Panc1 (cell line): ENCODE data around the gene KIR3DL2. TPM values are rescaled to one million over a fixed set of nuclear protein-coding genes. Genes with fewer than 3 reads are reported as not detected.
"Not testable (repeated sequence)": the region's sequence is repeated elsewhere in the genome, so short reads cannot be mapped to it uniquely, and the experiment has no call there.

Experiments used
- ATAC-seq: fragments of 200-7000 bp; cut with Tn5 transposase; 2 replicates; pipeline ENCODE4 v1.9.1; 2020; ENCODE audit warnings: mild to moderate bottlenecking, moderate library complexity
- BruUV-seq: library from RNA; stranded (reverse); fragments of 400-500 nt; replicated peaks from 2 replicates; lab custom pipeline; 2021; lab: Mats Ljungman, UMichigan
- CTCF ChIA-PET: fragments of 300-600 bp; sonication (Branson Sonifier 250); formaldehyde crosslinking; loops from one replicate; lab custom pipeline; 2022; ENCODE audit warnings: antibody characterized with exemption; lab: Charles Lee
- POLR2A ChIA-PET: fragments of 300-600 bp; sonication (Branson Sonifier 250); formaldehyde crosslinking; loops from one replicate; lab custom pipeline; 2022; ENCODE audit warnings: antibody characterized with exemption; lab: Charles Lee
- DNase-seq: peaks from one replicate; pipeline ENCODE4 v3.0.0-alpha.2; 2010; ENCODE audit warnings: low read depth, low spot score
- H3K27ac ChIP-seq: 2 replicates; pipeline ENCODE4 v1.5.1; 2011; ENCODE audit warnings: mild to moderate bottlenecking, low read length, inconsistent platforms
- H3K27me3 ChIP-seq: fragments of 200-500 bp; sonication (Bioruptor generic); 2 replicates; pipeline ENCODE4 v1.6.0; 2014; ENCODE audit warnings: low read length, inconsistent platforms; ENCODE audit not compliant: control insufficient read depth, insufficient read depth
- H3K36me3 ChIP-seq: fragments of 200-500 bp; sonication (Bioruptor generic); 2 replicates; pipeline ENCODE4 v1.5.1; 2014; ENCODE audit warnings: inconsistent platforms, mild to moderate bottlenecking, low read length, moderate library complexity; ENCODE audit not compliant: control insufficient read depth, insufficient read depth
- H3K4me1 ChIP-seq: 2 replicates; pipeline ENCODE4 v1.5.1; 2011; ENCODE audit warnings: inconsistent platforms, mild to moderate bottlenecking, low read length, moderate library complexity; ENCODE audit not compliant: control insufficient read depth, insufficient read depth
- H3K4me3 ChIP-seq, 2 experiments: 2 replicates each; pipeline ENCODE4 v1.5.1; 2011 to 2012; ENCODE audit warnings: low read depth in 2 of 2, low read length in 2 of 2, mild to moderate bottlenecking in 2 of 2, inconsistent platforms in 1 of 2, moderate library complexity in 1 of 2
- H3K9me3 ChIP-seq: fragments of 200-500 bp; sonication (Bioruptor generic); 2 replicates; pipeline ENCODE4 v1.5.1; 2014; ENCODE audit warnings: low read depth, mild to moderate bottlenecking, inconsistent platforms, low read length, moderate library complexity; ENCODE audit not compliant: control insufficient read depth, insufficient read depth
- CTCF ChIP-seq: fragments of 450-650 bp; IDR thresholded peaks from 2 replicates; pipeline ENCODE4 v1.5.1; 2017; ENCODE audit warnings: mild to moderate bottlenecking
- POLR2AphosphoS5 ChIP-seq: IDR thresholded peaks from 2 replicates; pipeline ENCODE4 v1.6.1; 2012; ENCODE audit warnings: mild to moderate bottlenecking, low read depth, low read length, moderate library complexity
- REST ChIP-seq, 2 experiments: IDR thresholded peaks; 2 replicates each; pipeline ENCODE4 v1.6.1; 2011 to 2012; ENCODE audit warnings: low read depth in 2 of 2, control low read depth in 1 of 2, low read length in 1 of 2, mild to moderate bottlenecking in 1 of 2, moderate library complexity in 1 of 2; ENCODE audit not compliant: insufficient read depth in 1 of 2
- SIN3A ChIP-seq: IDR thresholded peaks from 2 replicates; pipeline ENCODE4 v1.6.1; 2012; ENCODE audit warnings: low read depth, mild to moderate bottlenecking, low read length, moderate library complexity, borderline replicate concordance; ENCODE audit not compliant: insufficient read depth
- TCF7L2 ChIP-seq: IDR thresholded peaks from 2 replicates; pipeline ENCODE4 v1.6.1; 2011; ENCODE audit warnings: mild to moderate bottlenecking, low read depth, low read length, inconsistent platforms
- in situ Hi-C: cut with HindIII; loops from 2 replicates; pipeline ENCODE4 v1.10.0; 2016; ENCODE audit warnings: low sequenced_read_pairs, low pct_unique_long_range_greater_than_20kb
- intact Hi-C: fragments of 100-400 bp; cut with micrococcal nuclease; formaldehyde crosslinking; loops from one replicate; pipeline ENCODE4 v1.10.0; 2022; ENCODE audit not compliant: unreplicated experiment
- total RNA-seq: library from RNA; stranded (reverse); gene quantifications from one replicate; pipeline ENCODE4 v1.2.1, GENCODE V29; 2021; ENCODE audit not compliant: unreplicated experiment

Gene KIR3DL2
- total RNA-seq, 1 experiment from 2014 or later = not detected

GRCh38 chr19:54906819-54907218 is 56.6 kb downstream of the KIR3DL2 start:
- CTCF ChIA-PET = interaction anchor here (0.7 kb wide), 1 partner anchor 8 kb away, joined by 3 read pairs; no protein-coding TSS in a partner anchor
- Histone ChIP-seq H3K9me3 (no peaks in the 10 kb centered on the region), H3K27ac (no peak overlapping the region), H3K27me3 (no peaks in the 10 kb centered on the region), H3K4me1 (no peaks in the 10 kb centered on the region), H3K4me3 (no peak overlapping the region), H3K36me3 (no peaks in the 10 kb centered on the region)
- BruUV-seq = no TSS peak
- no peak for ATAC-seq
- POLR2A ChIA-PET = no interaction called here
- intact Hi-C loops (no loop called here), in situ Hi-C loops (no loop called here)
- TF ChIP-seq REST (IDR thresholded peaks at IDR 0.05; ENCODE audit: insufficient read depth in 1 of 2, low read depth in 2 of 2, low read length in 1 of 2) = no peak
- no peak for TF ChIP-seq POLR2AphosphoS5
- TF ChIP-seq CTCF = no peak
- TF ChIP-seq SIN3A = no peak
- no peak for TF ChIP-seq TCF7L2
- no peak for DNase-seq

GRCh38 chr19:54907899-54908298 is 57.7 kb downstream of the KIR3DL2 start:
- H3K4me3 ChIP-seq, BruUV-seq, intact Hi-C loops, in situ Hi-C loops, CTCF ChIA-PET, H3K4me1 ChIP-seq, ATAC-seq, DNase-seq, H3K27me3 ChIP-seq, H3K27ac ChIP-seq, H3K9me3 ChIP-seq, POLR2A ChIA-PET, H3K36me3 ChIP-seq: not testable (repeated sequence)

Other genes with a start within 250 kb of the KIR3DL2 start
- 0.08 TPM for gene LILRB1, start 220.0 kb upstream of the KIR3DL2 start, total RNA-seq
- not detected for gene LILRB4, start 187.5 kb upstream of the KIR3DL2 start, total RNA-seq
- not detected for gene KIR3DL3, start 126.0 kb upstream of the KIR3DL2 start, total RNA-seq
- gene KIR2DL3, start 111.9 kb upstream of the KIR3DL2 start, total RNA-seq = not detected
- not detected for gene KIR2DL1, start 80.7 kb upstream of the KIR3DL2 start, total RNA-seq
- not detected for gene KIR2DL4, start 46.8 kb upstream of the KIR3DL2 start, total RNA-seq
- gene KIR3DL1, start 34.0 kb upstream of the KIR3DL2 start, total RNA-seq = not detected
- gene KIR2DS4, start 17.8 kb upstream of the KIR3DL2 start, total RNA-seq = not detected
- not detected for gene FCAR, start 23.8 kb downstream of the KIR3DL2 start, total RNA-seq
- not detected for gene NCR1, start 55.7 kb downstream of the KIR3DL2 start, total RNA-seq
- not detected for gene NLRP7, start 97.1 kb downstream of the KIR3DL2 start, total RNA-seq
- 0.18 TPM for gene NLRP2, start 115.9 kb downstream of the KIR3DL2 start, total RNA-seq
- 1.2 TPM for gene GP6, start 187.8 kb downstream of the KIR3DL2 start, total RNA-seq
- gene RDH13, start 212.7 kb downstream of the KIR3DL2 start, total RNA-seq = 37.8 TPM
- 11.0 TPM for gene EPS8L1, start 225.4 kb downstream of the KIR3DL2 start, total RNA-seq